HEK293T (cell line): Measurements from ENCODE around the gene DCDC2C.

ENCODE experiments used
- CTCF ChIA-PET: fragments of 350-600 bp; formaldehyde crosslinking; extraction: SDS; loops from one replicate; lab custom pipeline; 2021; ENCODE audit warnings: antibody characterized with exemption, inconsistent platforms; lab: Yijun Ruan, JAX
- POLR2A ChIA-PET: fragments of 350-600 bp; formaldehyde crosslinking; extraction: SDS; loops from one replicate; lab custom pipeline; 2020; ENCODE audit warnings: antibody characterized with exemption, inconsistent platforms; lab: Yijun Ruan, JAX
- DNase-seq: peaks from one replicate; pipeline ENCODE4 v3.0.0; 2012; ENCODE audit warnings: mixed read lengths; ENCODE audit errors: extremely low spot score
- ARNT ChIP-seq: fragments of 450-650 bp; IDR thresholded peaks from 2 replicates; pipeline ENCODE4 v1.6.1; 2017; ENCODE audit warnings: mild to moderate bottlenecking
- BHLHE40 ChIP-seq: fragments of 450-650 bp; IDR thresholded peaks from 2 replicates; pipeline ENCODE4 v1.6.1; 2016; ENCODE audit warnings: mild to moderate bottlenecking, moderate library complexity, borderline replicate concordance
- CTBP1 ChIP-seq: fragments of 450-650 bp; IDR thresholded peaks from 2 replicates; pipeline ENCODE4 v1.6.1; 2016; ENCODE audit warnings: borderline replicate concordance
- ELF4 ChIP-seq: fragments of 450-650 bp; IDR thresholded peaks from 2 replicates; pipeline ENCODE4 v1.6.1; 2017; ENCODE audit warnings: antibody characterized with exemption
- FOXA1 ChIP-seq: fragments of 450-650 bp; IDR thresholded peaks from 2 replicates; pipeline ENCODE4 v1.6.1; 2016; ENCODE audit warnings: mild to moderate bottlenecking
- FOXK2 ChIP-seq: fragments of 450-650 bp; IDR thresholded peaks from 2 replicates; pipeline ENCODE4 v1.6.1; 2016; ENCODE audit warnings: mild to moderate bottlenecking
- FOXM1 ChIP-seq: fragments of 450-650 bp; IDR thresholded peaks from 2 replicates; pipeline ENCODE4 v1.6.1; 2017; ENCODE audit warnings: mild to moderate bottlenecking, borderline replicate concordance
- HDGF ChIP-seq: fragments of 450-650 bp; IDR thresholded peaks from 2 replicates; pipeline ENCODE4 v1.6.1; 2017; ENCODE audit warnings: antibody characterized with exemption, borderline replicate concordance
- L3MBTL2 ChIP-seq: fragments of 450-650 bp; conservative IDR thresholded peaks from 2 replicates; pipeline ENCODE4 v1.6.1; 2016; ENCODE audit warnings: mild to moderate bottlenecking
- LEF1 ChIP-seq: fragments of 450-650 bp; IDR thresholded peaks from 2 replicates; pipeline ENCODE4 v1.6.1; 2017; ENCODE audit warnings: mild to moderate bottlenecking, borderline replicate concordance
- NFRKB ChIP-seq: fragments of 450-650 bp; IDR thresholded peaks from 2 replicates; pipeline ENCODE4 v1.6.1; 2016; ENCODE audit warnings: mild to moderate bottlenecking, moderate library complexity
- SP1 ChIP-seq: fragments of 450-650 bp; IDR thresholded peaks from 2 replicates; pipeline ENCODE4 v1.6.1; 2017
- SUZ12 ChIP-seq: fragments of 450-650 bp; IDR thresholded peaks from 2 replicates; pipeline ENCODE4 v1.6.1; 2016; ENCODE audit warnings: mild to moderate bottlenecking
- TARDBP ChIP-seq: fragments of 450-650 bp; IDR thresholded peaks from 2 replicates; pipeline ENCODE4 v1.6.1; 2016
- ZNF384 ChIP-seq: fragments of 450-650 bp; IDR thresholded peaks from 2 replicates; pipeline ENCODE4 v1.6.1; 2016
- TF ChIP-seq, protein P1 (sequence below): fragments of 450-650 bp; IDR thresholded peaks from 2 replicates; pipeline ENCODE4 v1.6.1; 2016

DCDC2C gene

DNA sequence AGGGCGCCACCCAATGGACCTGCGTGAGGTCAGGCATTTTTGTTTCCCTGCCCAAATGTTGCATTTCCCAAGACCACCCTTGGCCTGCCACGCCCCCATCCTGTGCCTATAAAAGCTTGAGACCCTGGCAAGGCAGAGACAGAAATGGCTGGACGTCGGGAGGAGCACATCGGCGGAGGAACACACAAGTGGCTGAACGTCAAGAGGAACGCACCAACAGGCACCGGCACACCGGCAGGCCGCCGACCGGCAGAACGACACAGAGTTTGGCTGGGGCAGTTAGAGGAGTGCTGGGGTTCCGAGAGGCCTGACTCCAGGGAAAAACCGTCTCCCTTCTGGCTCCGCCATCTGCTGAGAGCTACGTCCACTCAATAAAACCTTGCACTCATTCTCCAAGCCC lies 35.9 kb downstream of the DCDC2C start:
- no peak for TF ChIP-seq FOXK2
- TF ChIP-seq TARDBP: no peak
- TF ChIP-seq FOXM1: no peak
- TF ChIP-seq CTBP1: no peak
- TF ChIP-seq ARNT: no peak
- no peak for TF ChIP-seq ELF4
- TF ChIP-seq HDGF: no peak
- TF ChIP-seq LEF1: no peak
- ChIA-PET CTCF (interaction anchor here (1.7 kb wide), 1 partner anchor 10 kb away, joined by 7 read pairs; no protein-coding TSS in a partner anchor), POLR2A (no interaction called here)
- DNase-seq: no peak

DNA sequence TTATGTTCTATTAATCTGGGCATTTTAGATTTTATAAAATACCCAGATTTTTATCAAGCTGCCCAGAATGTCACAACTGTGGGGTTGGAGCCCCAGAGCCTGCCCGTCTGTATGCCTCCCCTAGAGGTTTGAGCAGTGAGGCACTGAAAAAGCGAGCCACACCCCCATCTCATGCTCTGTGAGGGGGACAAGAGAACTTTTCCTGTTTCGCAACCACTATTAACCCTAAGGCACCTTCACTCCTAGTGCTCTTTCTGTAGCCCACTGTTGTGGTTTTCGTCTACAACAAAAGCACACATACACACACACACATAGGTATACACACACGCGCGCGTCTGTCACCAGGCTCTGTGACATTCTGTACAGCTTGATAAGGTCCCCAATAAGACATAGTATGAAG lies 38.0 kb downstream of the DCDC2C start:
- CTCF ChIA-PET: no interaction called here
- DNase-seq: no peak
- POLR2A ChIA-PET: no interaction called here
- TF ChIP-seq ARNT: no peak
- TF ChIP-seq SP1: no peak
- TF ChIP-seq HDGF: no peak
- TF ChIP-seq SUZ12: no peak
- TF ChIP-seq FOXM1: no peak
- no peak for TF ChIP-seq L3MBTL2
- no peak for TF ChIP-seq FOXA1
- TF ChIP-seq BHLHE40: no peak
- TF ChIP-seq, protein P1, sequence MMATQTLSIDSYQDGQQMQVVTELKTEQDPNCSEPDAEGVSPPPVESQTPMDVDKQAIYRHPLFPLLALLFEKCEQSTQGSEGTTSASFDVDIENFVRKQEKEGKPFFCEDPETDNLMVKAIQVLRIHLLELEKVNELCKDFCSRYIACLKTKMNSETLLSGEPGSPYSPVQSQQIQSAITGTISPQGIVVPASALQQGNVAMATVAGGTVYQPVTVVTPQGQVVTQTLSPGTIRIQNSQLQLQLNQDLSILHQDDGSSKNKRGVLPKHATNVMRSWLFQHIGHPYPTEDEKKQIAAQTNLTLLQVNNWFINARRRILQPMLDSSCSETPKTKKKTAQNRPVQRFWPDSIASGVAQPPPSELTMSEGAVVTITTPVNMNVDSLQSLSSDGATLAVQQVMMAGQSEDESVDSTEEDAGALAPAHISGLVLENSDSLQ: no peak
- TF ChIP-seq ZNF384: no peak
- TF ChIP-seq ELF4: no peak

DNA sequence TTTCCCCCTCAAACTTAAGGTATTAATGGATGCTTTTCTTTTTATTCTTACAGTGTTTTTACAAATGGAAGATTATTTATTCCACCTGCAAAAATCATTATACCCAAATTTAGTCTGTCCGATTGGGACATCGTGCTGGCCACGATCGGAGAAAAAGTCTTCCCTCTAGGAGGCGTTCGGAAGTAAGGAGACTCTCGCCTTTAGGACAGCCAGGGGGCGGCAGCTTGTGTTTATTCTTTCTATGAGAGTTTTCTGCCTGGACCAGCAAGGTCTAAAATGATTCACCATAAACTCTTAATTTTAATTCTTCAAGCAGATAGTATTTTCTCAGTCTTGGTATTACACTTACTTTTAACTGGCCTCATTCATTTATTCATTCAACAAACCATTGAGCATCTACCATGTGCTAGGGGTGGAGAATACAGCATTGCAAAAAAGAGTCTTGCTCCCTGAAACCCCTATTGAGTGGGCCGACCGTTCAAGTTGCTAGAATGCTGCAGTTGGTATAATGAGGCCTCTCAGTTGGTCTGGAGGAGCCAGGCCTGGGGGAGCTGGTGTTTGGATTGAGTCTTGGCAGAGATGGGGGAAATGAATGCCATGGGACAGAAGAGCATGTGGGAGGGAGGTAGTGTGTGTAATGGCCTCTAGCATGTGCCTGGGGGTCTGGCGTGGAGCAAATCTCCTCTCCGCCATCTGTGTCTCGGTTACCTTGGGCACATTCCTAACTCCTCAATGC lies 38.7 kb downstream of the DCDC2C start:
- TF ChIP-seq ZNF384 (no peak), L3MBTL2 (no peak), HDGF (no peak), NFRKB (no peak), FOXM1 (no peak)
- ChIA-PET CTCF (no interaction called here), POLR2A (no interaction called here)
- DNase-seq: no peak

DNA sequence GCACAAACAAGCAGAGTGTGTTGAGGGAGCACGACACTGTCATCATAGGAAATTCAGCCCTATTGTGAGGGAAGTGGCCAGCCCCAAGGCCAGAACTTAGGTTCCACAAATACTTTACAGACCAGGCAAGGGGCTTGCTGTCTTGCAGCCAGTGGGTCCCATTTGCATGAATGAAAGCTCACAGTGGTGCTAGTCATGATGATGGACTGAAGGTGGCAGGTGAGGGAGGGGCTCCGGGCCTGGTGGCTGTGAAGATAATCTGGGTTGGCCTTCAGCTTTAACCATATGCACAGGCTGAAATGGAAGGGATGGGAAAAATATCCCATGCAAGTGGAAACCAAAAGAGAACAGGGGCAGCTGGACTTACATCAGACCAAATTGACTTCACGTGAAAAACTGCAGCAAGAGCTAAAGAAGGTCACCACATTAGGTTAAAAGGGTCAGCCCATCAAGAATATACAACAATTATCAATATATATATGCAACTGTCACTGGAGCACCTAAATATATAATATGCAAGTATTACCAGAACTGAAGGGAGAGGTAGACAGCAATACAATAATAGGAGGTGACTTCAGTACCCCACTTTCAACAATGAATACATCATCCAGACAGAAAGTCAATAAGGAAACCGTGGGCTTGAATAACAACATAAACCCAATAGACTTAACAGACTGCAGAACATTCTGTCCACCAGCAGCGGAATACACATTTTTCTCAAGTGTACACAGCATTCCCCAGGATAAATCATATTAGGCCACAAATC lies 39.6 kb downstream of the DCDC2C start:
- ChIA-PET POLR2A (no interaction called here), CTCF (no interaction called here)
- no peak for TF ChIP-seq L3MBTL2
- no peak for TF ChIP-seq LEF1
- TF ChIP-seq ARNT: no peak
- TF ChIP-seq HDGF: no peak
- no peak for TF ChIP-seq ZNF384
- TF ChIP-seq FOXA1: no peak
- no peak for TF ChIP-seq FOXM1
- TF ChIP-seq TARDBP: no peak
- TF ChIP-seq BHLHE40: no peak
- no peak for TF ChIP-seq CTBP1
- no peak for DNase-seq

DNA sequence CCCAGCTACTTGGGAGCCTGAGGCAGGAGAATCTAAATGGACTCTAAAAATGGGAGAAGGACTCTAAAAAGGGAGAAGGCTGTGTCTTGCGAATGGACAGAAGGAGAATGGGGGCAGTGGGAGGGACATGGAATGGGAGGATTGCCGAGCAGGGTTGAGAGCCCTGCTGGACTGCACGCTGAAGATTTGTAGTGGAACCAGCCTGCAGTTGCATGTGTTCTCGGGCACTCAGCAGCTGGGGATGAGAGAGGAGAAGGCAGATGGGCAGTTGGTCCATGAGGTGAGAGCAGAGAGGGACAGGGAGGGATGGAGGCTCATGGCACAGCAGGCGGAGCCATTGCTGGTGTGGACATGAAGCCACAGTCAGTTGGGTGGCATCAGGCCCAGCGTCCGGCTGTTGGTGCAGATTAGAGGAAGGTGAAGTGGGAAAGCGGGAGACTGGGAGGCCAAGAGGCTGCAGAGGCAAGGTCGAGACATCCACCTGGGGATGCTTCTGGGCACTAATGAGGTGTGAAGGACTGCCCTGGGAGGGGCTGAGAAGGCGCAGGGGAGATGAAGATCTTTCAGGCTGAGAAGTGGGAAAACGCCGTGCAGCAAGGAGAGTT lies 40.7 kb downstream of the DCDC2C start:
- TF ChIP-seq SUZ12 (no peak), FOXK2 (no peak), LEF1 (no peak), BHLHE40 (no peak), CTBP1 (no peak), NFRKB (no peak), ELF4 (no peak), ZNF384 (no peak), L3MBTL2 (no peak), HDGF (no peak), FOXM1 (no peak), TARDBP (no peak)
- TF ChIP-seq, protein P1: no peak
- POLR2A ChIA-PET: no interaction called here
- no peak for DNase-seq
- CTCF ChIA-PET: no interaction called here

DNA sequence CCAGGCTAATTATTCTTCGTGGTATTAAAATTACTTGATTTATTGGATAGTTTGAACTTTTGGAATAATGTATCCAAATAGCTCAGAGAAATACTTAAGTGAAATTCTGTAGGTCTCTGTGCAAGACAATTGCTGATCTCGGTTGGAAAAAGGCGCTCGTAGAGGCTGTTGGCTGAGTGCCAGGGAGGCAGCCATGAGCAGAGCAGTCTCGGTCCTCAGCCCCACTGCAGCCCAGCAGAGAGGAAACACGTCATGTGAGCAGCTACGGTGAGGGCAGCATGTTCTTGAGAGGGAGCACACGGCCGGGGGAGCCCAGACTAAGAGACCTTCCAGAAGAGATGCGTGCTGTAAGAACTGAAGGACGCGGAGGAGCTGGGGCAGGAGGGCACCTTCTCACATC lies 42.5 kb downstream of the DCDC2C start:
- ChIA-PET POLR2A (no interaction called here), CTCF (interaction anchor here (1.0 kb wide), 1 partner anchor 53 kb away, joined by 3 read pairs; no protein-coding TSS in a partner anchor)
- TF ChIP-seq NFRKB (no peak), FOXM1 (no peak), ELF4 (no peak), FOXA1 (no peak), ARNT (no peak), SP1 (no peak), HDGF (no peak), FOXK2 (no peak), ZNF384 (no peak), LEF1 (no peak), TARDBP (no peak), BHLHE40 (no peak), L3MBTL2 (no peak), SUZ12 (no peak), CTBP1 (no peak)
- TF ChIP-seq, protein P1: no peak
- no peak for DNase-seq
